ENCODE data around the gene RAB1A. TPM values are rescaled to one million over a fixed set of nuclear protein-coding genes. Genes with fewer than 3 reads are reported as not detected.

The RAB1A gene
- total RNA-seq, 1 donor from 2014 or later = 114 TPM

GRCh38 chr2:65057391-65058052, 72.4 kb downstream of the RAB1A start:
- TF ChIP-seq CTCF (IDR thresholded peaks at IDR 0.05; ENCODE audit: insufficient read depth, low read length, severe bottlenecking) = no peak
- DNase-seq (ENCODE audit: low read depth) = peak; percentile 83
- FAIRE-seq = no peak

GRCh38 chr2:65057054-65057375, 72.9 kb downstream of the RAB1A start:
- Histone ChIP-seq H3K4me3 (ENCODE audit: low read depth, low read length) (peak overlapping the region; percentile 63), H3K27me3 (ENCODE audit: control insufficient read depth, insufficient read depth, low read length) (no peaks in the 10 kb centered on the region), H3K36me3 (ENCODE audit: control insufficient read depth, insufficient read depth, low read length) (no peaks in the 10 kb centered on the region)
- no peak for TF ChIP-seq CTCF (IDR thresholded peaks at IDR 0.05; ENCODE audit: insufficient read depth, low read length, severe bottlenecking)
- FAIRE-seq = no peak
- DNase-seq (ENCODE audit: low read depth) = no peak

More at GRCh38 chr2:65057391-65058052, 72.4 kb downstream of the RAB1A start:
- H3K27me3 ChIP-seq (ENCODE audit: control insufficient read depth, insufficient read depth, low read length) = no peaks in the 10 kb centered on the region
- H3K36me3 ChIP-seq (ENCODE audit: control insufficient read depth, insufficient read depth, low read length) = no peaks in the 10 kb centered on the region
- peak overlapping the region; percentile 63 for H3K4me3 ChIP-seq (ENCODE audit: low read depth, low read length)

GRCh38 chr2:65056215-65057053, 73.5 kb downstream of the RAB1A start, which contains the start of gene CEP68:
CEP68 (plus strand) TSS chr2:65056416; CDS start chr2:65069445, 13,029 bp downstream.
- Histone ChIP-seq H3K27me3 (ENCODE audit: control insufficient read depth, insufficient read depth, low read length) (no peaks in the 10 kb centered on the region), H3K36me3 (ENCODE audit: control insufficient read depth, insufficient read depth, low read length) (no peaks in the 10 kb centered on the region), H3K4me3 (ENCODE audit: low read depth, low read length) (peak within 1 kb of the TSS; percentile 63)
- DNase-seq (ENCODE audit: low read depth) (peak; percentile 93), FAIRE-seq (no peak)
- TF ChIP-seq CTCF (IDR thresholded peaks at IDR 0.05; ENCODE audit: insufficient read depth, low read length, severe bottlenecking) = no peak

- no peaks in the 10 kb centered on the region for H3K27me3 ChIP-seq (ENCODE audit: control insufficient read depth, insufficient read depth, low read length)
- peak overlapping the region; percentile 63 for H3K4me3 ChIP-seq (ENCODE audit: low read depth, low read length)
- FAIRE-seq (no peak), DNase-seq (ENCODE audit: low read depth) (peak; percentile 35)
- H3K36me3 ChIP-seq (ENCODE audit: control insufficient read depth, insufficient read depth, low read length) = no peaks in the 10 kb centered on the region
- no peak for TF ChIP-seq CTCF (IDR thresholded peaks at IDR 0.05; ENCODE audit: insufficient read depth, low read length, severe bottlenecking)
These were observed 74.3 kb downstream of the RAB1A start for GRCh38 chr2:65055422-65056214.

- DNase-seq (ENCODE audit: low read depth) (no peak), FAIRE-seq (no peak)
- TF ChIP-seq CTCF (IDR thresholded peaks at IDR 0.05; ENCODE audit: insufficient read depth, low read length, severe bottlenecking) = no peak
- Histone ChIP-seq H3K36me3 (ENCODE audit: control insufficient read depth, insufficient read depth, low read length) (no peaks in the 10 kb centered on the region), H3K27me3 (ENCODE audit: control insufficient read depth, insufficient read depth, low read length) (no peaks in the 10 kb centered on the region), H3K4me3 (ENCODE audit: low read depth, low read length) (no peak overlapping the region)
These were observed 75.0 kb downstream of the RAB1A start for GRCh38 chr2:65054749-65055421.

Data from bronchial epithelial cell (primary cell).